ENCODE data around the gene MRPL19. TPM values are rescaled to one million over a fixed set of nuclear protein-coding genes. Genes with fewer than 3 reads are reported as not detected.
A peak's percentile ranks its signal among the peaks of the same experiment; 100 is the strongest.
"Not testable (repeated sequence)": the region's sequence is repeated elsewhere in the genome, so short reads cannot be mapped to it uniquely, and the experiment has no call there.

The MRPL19 gene
- total and polyA plus RNA-seq, 7 experiments from 2014 or later: 14.2 to 44.8 (median 26.2) TPM

- Mint-ChIP-seq H3K36me3 (peaks cover 6 to 45% (median 31%) of the 10 kb centered on the region in 5 donors), H3K4me1 (peaks cover 0 to 3% (median 0%) of the 10 kb centered on the region in 7 donors), H3K9me3 (no peaks in the 10 kb centered on the region), H3K4me3 (no peak overlapping the region), H3K27me3 (no peaks in the 10 kb centered on the region), H3K27ac (no peak overlapping the region)
- ChIA-PET POLR2A (interaction anchor here (0.6 to 1.0 kb wide), 2 partner anchors 29 to 32 kb away, joined by 3 to 4 read pairs; no protein-coding TSS in a partner anchor), CTCF (interaction anchor here (0.7 to 1.6 kb wide), 3 partner anchors 11 to 112 kb away, joined by 3 to 4 read pairs (median 3); no protein-coding TSS in a partner anchor)
- Histone ChIP-seq H3K27ac (ENCODE audit: low read depth, low read length) (peak overlapping the region; percentile 7), H3K36me3 (ENCODE audit: control insufficient read depth in 2 of 3, insufficient read depth in 3 of 3, low read length in 3 of 3) (peaks cover 0 to 29% (median 0%) of the 10 kb centered on the region in 3 experiments), H3K4me1 (ENCODE audit: control insufficient read depth in 2 of 2, insufficient read depth in 2 of 2, low read length in 2 of 2) (no peaks in the 10 kb centered on the region), H3K4me3 (ENCODE audit: low read length) (no peak overlapping the region), H3K27me3 (ENCODE audit: control insufficient read depth in 2 of 2, insufficient read depth in 2 of 2, low read length in 2 of 2) (no peaks in the 10 kb centered on the region), H3K9me3 (ENCODE audit: control insufficient read depth in 2 of 3, low read length in 3 of 3) (no peaks in the 10 kb centered on the region)
- ATAC-seq (no peak), DNase-seq (no peak)
- intact Hi-C loops (cut with micrococcal nuclease): no loop called here
Measured at GRCh38 chr2:75667884-75668283, 21.3 kb downstream of the MRPL19 start.

- H3K9me3 ChIP-seq (ENCODE audit: control insufficient read depth in 2 of 3, low read length in 3 of 3); CTCF ChIA-PET; H3K4me3 Mint-ChIP-seq; H3K9me3 Mint-ChIP-seq; H3K4me1 Mint-ChIP-seq; intact Hi-C loops (cut with micrococcal nuclease); H3K4me3 ChIP-seq (ENCODE audit: low read length); H3K27ac ChIP-seq (ENCODE audit: low read depth, low read length); H3K4me1 ChIP-seq (ENCODE audit: control insufficient read depth in 2 of 2, insufficient read depth in 2 of 2, low read length in 2 of 2); ATAC-seq; H3K27me3 ChIP-seq (ENCODE audit: control insufficient read depth in 2 of 2, insufficient read depth in 2 of 2, low read length in 2 of 2); DNase-seq; H3K27ac Mint-ChIP-seq; H3K27me3 Mint-ChIP-seq: not testable (repeated sequence)
- POLR2A ChIA-PET: interaction anchor here (0.6 kb wide), 1 partner anchor 1560 kb away, joined by 3 read pairs; no protein-coding TSS in a partner anchor
- peaks cover 0 to 21% (median 0%) of the 10 kb centered on the region in 3 experiments for H3K36me3 ChIP-seq (ENCODE audit: control insufficient read depth in 2 of 3, insufficient read depth in 3 of 3, low read length in 3 of 3)
- H3K36me3 Mint-ChIP-seq: peaks cover 6 to 32% (median 16%) of the 10 kb centered on the region in 5 donors
Measured at GRCh38 chr2:75675423-75675822, 28.8 kb downstream of the MRPL19 start.

- ChIA-PET CTCF (interaction anchor here (0.6 to 1.5 kb wide), 2 partner anchors 11 to 532 kb away, joined by 6 to 8 read pairs; no protein-coding TSS in a partner anchor), POLR2A (interaction anchor here (0.6 kb wide), 2 partner anchors 36 to 1559 kb away, joined by 3 read pairs; no protein-coding TSS in a partner anchor)
- ATAC-seq (no peak), DNase-seq (no peak)
- no peak overlapping the region for H3K4me3 Mint-ChIP-seq
- H3K27me3 Mint-ChIP-seq: no peaks in the 10 kb centered on the region
- no peak overlapping the region for H3K27ac Mint-ChIP-seq
- Histone ChIP-seq H3K36me3 (ENCODE audit: control insufficient read depth in 2 of 3, insufficient read depth in 3 of 3, low read length in 3 of 3) (peaks cover 0 to 22% (median 0%) of the 10 kb centered on the region in 3 experiments), H3K27me3 (ENCODE audit: control insufficient read depth in 2 of 2, insufficient read depth in 2 of 2, low read length in 2 of 2) (no peaks in the 10 kb centered on the region), H3K9me3 (ENCODE audit: control insufficient read depth in 2 of 3, low read length in 3 of 3) (no peaks in the 10 kb centered on the region), H3K4me3 (ENCODE audit: low read length) (no peak overlapping the region), H3K4me1 (ENCODE audit: control insufficient read depth in 2 of 2, insufficient read depth in 2 of 2, low read length in 2 of 2) (no peaks in the 10 kb centered on the region), H3K27ac (ENCODE audit: low read depth, low read length) (no peak overlapping the region)
- no peaks in the 10 kb centered on the region for H3K9me3 Mint-ChIP-seq
- peaks cover 0 to 10% (median 6%) of the 10 kb centered on the region in 7 donors for H3K4me1 Mint-ChIP-seq
- intact Hi-C loops (cut with micrococcal nuclease): loop anchor here in 1 of 2 donors (2.0 kb wide), 1 partner anchor 35 kb away; the partner anchor contains the start of gene GCFC2
- peaks cover 4 to 32% (median 13%) of the 10 kb centered on the region in 5 donors for H3K36me3 Mint-ChIP-seq
Measured at GRCh38 chr2:75675908-75676307, 29.3 kb downstream of the MRPL19 start.

- no peak overlapping the region for H3K27ac Mint-ChIP-seq
Measured at GRCh38 chr2:75676464-75676863, 29.9 kb downstream of the MRPL19 start.

GRCh38 chr2:75679556-75679955 lies 33.0 kb downstream of the MRPL19 start:
- ChIA-PET POLR2A (no interaction called here), CTCF (no interaction called here)
- H3K4me1 ChIP-seq (ENCODE audit: control insufficient read depth in 2 of 2, insufficient read depth in 2 of 2, low read length in 2 of 2): no peaks in the 10 kb centered on the region
- no peak for DNase-seq
- Mint-ChIP-seq H3K4me1 (peaks cover 0 to 15% (median 9%) of the 10 kb centered on the region in 7 donors), H3K9me3 (no peaks in the 10 kb centered on the region), H3K4me3 (no peak overlapping the region), H3K36me3 (peaks cover 8 to 33% (median 10%) of the 10 kb centered on the region in 5 donors), H3K27me3 (no peaks in the 10 kb centered on the region), H3K27ac (peak overlapping the region in 1 of 9 donors; percentile 5)
- H3K4me3 ChIP-seq (ENCODE audit: low read length): no peak overlapping the region
- intact Hi-C loops (cut with micrococcal nuclease): no loop called here
- no peak overlapping the region for H3K27ac ChIP-seq (ENCODE audit: low read depth, low read length)
- H3K36me3 ChIP-seq (ENCODE audit: control insufficient read depth in 2 of 3, insufficient read depth in 3 of 3, low read length in 3 of 3): peaks cover 0 to 21% (median 0%) of the 10 kb centered on the region in 3 experiments
- ATAC-seq: no peak
- no peaks in the 10 kb centered on the region for H3K27me3 ChIP-seq (ENCODE audit: control insufficient read depth in 2 of 2, insufficient read depth in 2 of 2, low read length in 2 of 2)
- H3K9me3 ChIP-seq (ENCODE audit: control insufficient read depth in 2 of 3, low read length in 3 of 3): no peaks in the 10 kb centered on the region

More at GRCh38 chr2:75676464-75676863, 29.9 kb downstream of the MRPL19 start:
- ChIA-PET CTCF (interaction anchor here (0.6 to 1.5 kb wide), 8 partner anchors 11 to 533 kb away, joined by 3 to 8 read pairs (median 5); partner anchors contain the start of gene MRPL19), POLR2A (interaction anchor here (0.6 kb wide), 1 partner anchor 37 kb away, joined by 3 read pairs; no protein-coding TSS in a partner anchor)
- Mint-ChIP-seq H3K4me1 (peaks cover 0 to 10% (median 6%) of the 10 kb centered on the region in 7 donors), H3K9me3 (no peaks in the 10 kb centered on the region), H3K27me3 (no peaks in the 10 kb centered on the region), H3K4me3 (no peak overlapping the region), H3K36me3 (peaks cover 0 to 28% (median 7%) of the 10 kb centered on the region in 5 donors)
- no peaks in the 10 kb centered on the region for H3K27me3 ChIP-seq (ENCODE audit: control insufficient read depth in 2 of 2, insufficient read depth in 2 of 2, low read length in 2 of 2)
- H3K27ac ChIP-seq (ENCODE audit: low read depth, low read length): no peak overlapping the region
- DNase-seq (no peak), ATAC-seq (no peak)
- H3K4me1 ChIP-seq (ENCODE audit: control insufficient read depth in 2 of 2, insufficient read depth in 2 of 2, low read length in 2 of 2): no peaks in the 10 kb centered on the region
- no peaks in the 10 kb centered on the region for H3K9me3 ChIP-seq (ENCODE audit: control insufficient read depth in 2 of 3, low read length in 3 of 3)
- intact Hi-C loops (cut with micrococcal nuclease): loop anchor here in 1 of 2 donors (2.0 kb wide), 1 partner anchor 34 kb away; the partner anchor contains the start of gene GCFC2
- H3K4me3 ChIP-seq (ENCODE audit: low read length): no peak overlapping the region
- peaks cover 0 to 22% (median 0%) of the 10 kb centered on the region in 3 experiments for H3K36me3 ChIP-seq (ENCODE audit: control insufficient read depth in 2 of 3, insufficient read depth in 3 of 3, low read length in 3 of 3)

- H3K4me1 Mint-ChIP-seq: peaks cover 0 to 15% (median 9%) of the 10 kb centered on the region in 7 donors
- ATAC-seq (no peak), DNase-seq (no peak)
- ChIA-PET POLR2A (no interaction called here), CTCF (interaction anchor here (1.0 kb wide), 1 partner anchor 13 kb away, joined by 4 read pairs; no protein-coding TSS in a partner anchor)
- no peaks in the 10 kb centered on the region for H3K9me3 ChIP-seq (ENCODE audit: control insufficient read depth in 2 of 3, low read length in 3 of 3)
- H3K27ac Mint-ChIP-seq: peak overlapping the region in 5 of 9 donors; percentile 3 to 57 (median 17)
- H3K27me3 Mint-ChIP-seq: no peaks in the 10 kb centered on the region
- peaks cover 10 to 42% (median 19%) of the 10 kb centered on the region in 5 donors for H3K36me3 Mint-ChIP-seq
- H3K4me3 ChIP-seq (ENCODE audit: low read length): no peak overlapping the region
- no peak overlapping the region for H3K27ac ChIP-seq (ENCODE audit: low read depth, low read length)
- intact Hi-C loops (cut with micrococcal nuclease): no loop called here
- H3K36me3 ChIP-seq (ENCODE audit: control insufficient read depth in 2 of 3, insufficient read depth in 3 of 3, low read length in 3 of 3): peaks cover 0 to 21% (median 0%) of the 10 kb centered on the region in 3 experiments
- H3K27me3 ChIP-seq (ENCODE audit: control insufficient read depth in 2 of 2, insufficient read depth in 2 of 2, low read length in 2 of 2): no peaks in the 10 kb centered on the region
- no peaks in the 10 kb centered on the region for H3K4me1 ChIP-seq (ENCODE audit: control insufficient read depth in 2 of 2, insufficient read depth in 2 of 2, low read length in 2 of 2)
- H3K4me3 Mint-ChIP-seq: no peak overlapping the region
- H3K9me3 Mint-ChIP-seq: no peaks in the 10 kb centered on the region
Measured at GRCh38 chr2:75680402-75680801, 33.8 kb downstream of the MRPL19 start.

All from naive thymus-derived CD4-positive, alpha-beta T cell (primary cell).